ENCODE results near the gene LRP1B.

The LRP1B gene

DNA sequence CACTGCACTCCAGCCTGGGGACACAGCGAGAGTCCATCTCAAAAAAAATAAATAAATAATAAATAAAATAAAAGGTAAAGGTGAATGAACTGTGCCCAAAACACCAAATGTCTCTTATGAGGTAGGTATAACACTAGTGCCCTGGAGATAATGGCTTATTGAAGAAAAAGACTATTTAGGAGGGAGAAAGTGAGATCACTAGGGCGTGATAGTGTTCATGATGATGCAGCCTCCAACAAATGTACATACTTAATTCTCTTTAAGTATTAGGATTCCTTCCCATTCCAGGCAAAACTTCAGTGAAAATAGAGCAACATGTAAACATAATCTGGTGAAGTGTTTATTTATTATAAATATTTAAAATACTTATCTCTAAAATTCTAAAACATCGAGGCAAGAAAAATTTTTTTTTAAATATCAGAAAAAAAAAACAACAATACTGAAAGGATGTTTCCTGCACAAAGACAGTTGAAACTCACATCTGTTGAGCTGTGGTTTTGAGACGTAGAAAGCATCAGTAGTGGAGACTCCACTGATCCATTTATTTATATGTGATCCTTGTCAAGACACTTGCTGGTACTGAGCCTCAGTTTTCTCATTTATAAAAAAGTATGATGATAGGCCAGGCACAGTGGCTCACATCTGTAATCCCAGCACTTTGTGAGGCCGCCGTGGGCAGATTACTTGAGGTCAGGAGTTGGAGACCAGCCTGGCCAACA is 183.3 kb downstream of the LRP1B start:
- no peak for DNase-seq (ENCODE audit: low read depth)

GRCh38 chr2:141946016-141946415 is 184.8 kb downstream of the LRP1B start:
- no peak for DNase-seq (ENCODE audit: low read depth)

DNA sequence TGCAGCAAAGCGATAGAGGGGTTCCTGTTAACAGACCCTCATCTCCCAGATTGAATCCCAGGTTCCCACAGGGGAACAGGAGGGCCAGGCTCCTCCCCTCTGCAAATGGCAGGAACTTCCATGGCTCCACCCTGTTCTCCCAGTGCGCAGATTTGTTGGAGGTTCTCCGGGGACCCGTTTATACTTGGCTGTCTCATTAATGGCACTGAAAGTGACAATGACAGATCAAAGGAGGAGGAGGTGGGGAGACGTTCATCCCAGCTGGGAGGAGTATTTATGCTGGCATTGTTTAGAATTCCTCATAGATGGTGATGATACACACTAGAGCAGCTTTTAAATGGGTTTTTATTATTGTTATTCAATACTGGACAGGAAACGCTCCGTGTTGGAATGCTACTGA is 186.9 kb downstream of the LRP1B start:
- DNase-seq (ENCODE audit: low read depth) = no peak

- no peak for DNase-seq (ENCODE audit: low read depth)
Measured at GRCh38 chr2:141942006-141942789, 188.6 kb downstream of the LRP1B start.

DNA sequence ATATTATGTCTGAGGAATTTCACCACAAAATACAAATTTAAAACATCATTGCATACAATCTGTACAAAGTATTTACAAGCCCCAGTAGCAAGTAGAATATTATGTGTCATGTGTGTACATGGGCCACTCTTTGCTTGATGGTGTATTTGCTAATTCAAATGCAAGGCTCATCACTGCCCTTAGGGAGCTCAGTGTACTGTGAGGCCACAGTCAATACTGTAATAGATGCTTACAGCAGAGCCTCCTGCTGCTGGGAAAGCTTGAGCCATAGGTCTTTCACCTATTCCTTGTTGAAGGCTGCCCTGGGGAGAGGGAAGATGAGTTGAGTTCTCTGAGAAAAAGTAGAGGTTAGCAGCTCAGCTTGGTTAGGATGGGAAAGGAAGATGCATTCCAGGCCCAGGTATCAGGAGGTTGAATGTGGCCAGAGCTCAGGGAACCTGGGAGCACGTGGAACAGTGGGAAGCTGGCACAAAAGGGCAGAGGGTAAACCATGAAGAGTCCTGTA is 189.6 kb downstream of the LRP1B start:
- no peak for DNase-seq (ENCODE audit: low read depth)

DNA sequence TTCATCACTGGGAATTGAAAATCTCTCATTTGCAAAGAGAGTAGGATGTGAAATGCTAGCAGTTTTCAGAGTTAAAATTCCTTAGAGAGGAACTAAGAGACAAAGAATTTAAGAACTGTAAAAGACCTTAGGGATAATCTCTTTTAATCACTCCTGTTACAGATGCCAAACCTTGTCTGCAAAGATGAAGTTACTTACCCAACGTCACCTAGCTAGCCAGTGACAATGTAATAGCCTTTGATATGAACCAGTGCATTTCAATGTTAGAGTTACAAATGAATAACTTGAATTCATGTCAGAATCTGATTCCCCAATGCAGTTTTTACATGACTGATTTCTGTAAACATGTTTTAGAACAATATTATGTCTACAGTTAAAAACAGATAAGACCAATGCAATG is 190.1 kb downstream of the LRP1B start:
- no peak for DNase-seq (ENCODE audit: low read depth)

- DNase-seq (ENCODE audit: low read depth) = no peak
Measured at GRCh38 chr2:141933226-141933625, 197.6 kb downstream of the LRP1B start.

- DNase-seq (ENCODE audit: low read depth) = no peak
Measured at GRCh38 chr2:141932261-141932660, 198.6 kb downstream of the LRP1B start.

- DNase-seq (ENCODE audit: low read depth) = no peak
Measured at GRCh38 chr2:141931797-141932196, 199.0 kb downstream of the LRP1B start.

DNA sequence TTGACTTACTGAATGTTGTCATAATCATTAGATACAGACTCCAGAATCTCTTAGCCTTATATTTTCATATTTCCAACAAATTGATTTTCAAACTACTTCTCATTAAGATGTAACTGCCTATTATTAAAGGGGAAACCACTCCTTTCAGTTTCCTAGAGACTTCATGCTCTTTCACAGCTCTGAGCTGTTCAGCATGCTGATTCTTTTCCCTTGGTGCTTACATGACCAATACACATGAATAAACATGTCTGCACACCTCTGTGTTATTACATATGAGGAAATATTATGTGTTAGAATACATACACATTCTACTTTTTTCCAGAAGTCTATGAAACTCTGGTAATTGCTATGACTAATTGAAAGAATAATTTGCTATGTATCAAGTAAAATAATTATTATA is 200.0 kb downstream of the LRP1B start:
- no peak for DNase-seq (ENCODE audit: low read depth)

DNA sequence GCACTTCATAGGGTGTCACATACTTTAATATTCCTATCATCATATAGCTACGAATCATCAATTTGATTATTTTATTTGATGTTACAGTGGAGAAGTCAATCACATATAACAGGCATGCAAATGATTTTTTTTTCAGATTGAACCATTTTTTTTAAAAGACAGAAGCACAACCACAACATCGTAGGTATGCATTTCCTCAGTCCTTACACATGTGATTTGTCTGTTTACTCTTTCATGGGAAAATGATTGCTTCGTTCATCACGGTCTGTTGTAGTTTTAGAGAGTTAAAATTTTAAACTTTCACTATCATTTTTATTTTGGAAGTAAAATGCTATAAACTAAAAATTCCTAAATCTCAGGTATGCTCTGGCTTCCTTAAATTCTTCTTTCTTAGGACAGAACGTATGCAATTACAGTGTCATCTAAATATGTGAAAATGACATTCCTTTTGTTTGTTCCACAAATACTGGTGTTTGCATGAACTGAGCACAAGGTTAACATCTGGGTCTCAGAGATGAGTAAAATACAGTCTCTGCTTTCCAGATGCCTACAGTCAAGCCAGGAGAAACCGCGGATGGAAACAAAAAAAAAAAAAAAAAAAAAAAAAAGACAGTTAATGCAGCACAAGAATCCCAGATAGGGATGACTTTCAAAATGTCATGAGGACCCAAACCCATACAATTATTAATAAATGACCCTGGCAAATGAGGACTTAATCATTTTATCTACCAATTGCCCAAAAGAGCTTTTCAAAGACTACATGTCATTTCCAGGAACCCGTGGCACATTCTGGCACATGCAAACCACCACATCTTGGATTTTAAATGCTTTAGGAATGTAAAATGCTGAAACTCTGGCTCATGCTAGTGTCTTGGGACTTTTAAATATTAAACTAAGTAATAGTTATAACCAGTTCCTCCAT is 201.2 kb downstream of the LRP1B start:
- no peak for DNase-seq (ENCODE audit: low read depth)

DNA sequence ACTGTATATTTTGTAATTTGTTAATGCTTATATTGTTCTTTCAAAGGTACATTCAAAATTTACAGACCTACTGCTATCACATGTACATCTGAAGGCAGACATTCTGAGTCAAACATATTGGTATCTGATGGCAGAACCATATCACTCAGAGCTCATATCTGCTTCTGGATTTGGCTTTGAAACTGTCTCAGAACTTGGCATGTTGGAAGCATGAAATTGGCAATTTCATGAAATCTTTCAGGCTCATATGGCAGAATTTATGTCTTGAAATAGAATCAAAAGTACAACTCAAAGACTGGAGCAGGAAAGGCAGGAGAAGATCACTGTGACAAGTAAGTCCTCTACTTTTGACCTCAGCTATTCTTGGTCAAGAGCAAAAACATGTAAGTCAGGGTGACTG is 202.3 kb downstream of the LRP1B start:
- DNase-seq (ENCODE audit: low read depth) = no peak

GRCh38 chr2:141927536-141927935 is 203.3 kb downstream of the LRP1B start:
- no peak for DNase-seq (ENCODE audit: low read depth)

GRCh38 chr2:141925511-141925910 is 205.3 kb downstream of the LRP1B start:
- DNase-seq (ENCODE audit: low read depth) = no peak

- no peak for DNase-seq (ENCODE audit: low read depth)
Measured at GRCh38 chr2:141923657-141924056, 207.2 kb downstream of the LRP1B start.

DNA sequence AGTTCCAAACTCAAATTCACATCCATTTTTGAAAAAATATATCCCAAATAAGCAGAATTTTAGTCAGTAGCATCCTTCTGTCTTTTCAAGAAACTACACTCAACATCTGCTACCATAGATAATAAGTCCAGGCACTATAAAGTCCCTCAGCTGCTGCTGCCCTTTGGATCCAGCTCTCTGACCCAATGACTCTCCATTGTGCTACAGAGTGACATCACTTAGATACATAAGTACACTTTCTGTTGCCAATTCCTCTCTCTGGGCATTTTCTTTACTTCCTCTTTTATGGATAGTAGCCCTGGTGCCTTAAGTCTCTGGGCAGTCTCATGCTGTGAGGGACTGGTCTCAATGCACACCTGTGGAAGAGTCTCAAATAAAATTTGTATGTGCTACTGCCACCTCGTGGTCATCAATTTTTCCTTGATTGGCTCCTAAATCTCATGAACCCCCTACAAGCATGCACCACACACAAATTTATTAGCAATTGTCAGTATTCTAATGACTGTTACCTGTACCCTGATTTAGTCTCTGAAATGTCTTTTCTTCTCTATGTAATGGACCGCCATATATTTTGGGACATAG is 219.2 kb downstream of the LRP1B start:
- DNase-seq (ENCODE audit: low read depth) = no peak

DNA sequence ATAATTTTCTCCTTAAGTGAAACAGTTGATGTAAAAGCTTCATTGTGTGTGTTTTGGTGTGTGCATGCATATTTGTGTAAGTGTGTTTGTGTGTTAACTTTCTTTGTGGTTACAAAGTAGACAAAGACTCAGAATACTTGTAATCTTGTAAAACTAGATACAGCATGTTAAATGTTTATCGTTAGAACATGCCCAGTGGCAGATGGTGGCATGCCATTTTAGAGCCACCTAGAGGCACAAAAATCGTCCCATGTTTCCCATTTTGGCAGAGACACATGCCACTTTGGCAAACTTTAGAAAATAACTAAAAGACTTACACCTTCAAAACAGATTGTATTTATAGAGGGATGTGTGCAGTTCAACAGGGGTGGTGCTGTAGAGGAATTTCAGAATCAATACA is 224.1 kb downstream of the LRP1B start:
- DNase-seq (ENCODE audit: low read depth) = no peak

DNA sequence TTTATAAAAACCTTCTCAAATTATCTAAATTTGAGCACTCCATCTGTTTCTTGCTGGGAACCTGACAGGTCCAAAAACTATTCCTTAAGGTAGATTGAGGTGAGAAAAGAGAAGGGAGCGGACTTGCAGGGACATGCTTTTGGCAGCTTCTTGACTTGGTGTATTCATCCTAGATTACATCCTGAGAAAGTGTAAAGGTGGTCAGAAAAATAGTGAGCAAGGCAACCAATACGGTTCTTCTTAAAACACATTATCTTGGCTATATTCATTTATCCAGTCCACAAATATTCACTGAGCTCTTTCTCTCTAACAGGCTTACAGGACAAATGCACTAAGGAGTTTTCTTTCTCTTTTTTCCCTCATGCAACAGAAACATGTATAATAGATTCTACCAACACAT is 230.0 kb downstream of the LRP1B start:
- no peak for DNase-seq (ENCODE audit: low read depth)

GRCh38 chr2:141899740-141900139 is 231.1 kb downstream of the LRP1B start:
- DNase-seq (ENCODE audit: low read depth) = no peak

DNA sequence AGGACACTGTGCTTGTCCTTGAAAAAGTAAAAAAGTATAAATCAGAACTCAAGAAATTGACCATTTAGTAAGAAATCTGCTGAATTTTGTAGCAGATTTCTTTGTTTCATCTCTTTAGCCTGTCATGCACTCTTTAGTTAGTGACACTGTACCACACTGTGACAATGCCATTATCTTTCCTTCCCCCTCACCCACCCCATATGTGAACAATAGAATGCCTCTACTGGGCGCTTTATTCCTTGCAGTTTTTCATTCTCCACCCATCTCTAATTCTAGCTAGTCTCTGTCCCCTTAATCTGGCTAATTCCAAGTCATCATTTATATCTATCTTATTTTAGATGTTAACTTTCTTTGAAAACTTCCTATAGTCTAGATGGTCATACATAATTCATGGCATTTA is 241.0 kb downstream of the LRP1B start:
- no peak for DNase-seq (ENCODE audit: low read depth)

GRCh38 chr2:141888987-141889555 is 241.7 kb downstream of the LRP1B start:
- no peak for DNase-seq (ENCODE audit: low read depth)

DNA sequence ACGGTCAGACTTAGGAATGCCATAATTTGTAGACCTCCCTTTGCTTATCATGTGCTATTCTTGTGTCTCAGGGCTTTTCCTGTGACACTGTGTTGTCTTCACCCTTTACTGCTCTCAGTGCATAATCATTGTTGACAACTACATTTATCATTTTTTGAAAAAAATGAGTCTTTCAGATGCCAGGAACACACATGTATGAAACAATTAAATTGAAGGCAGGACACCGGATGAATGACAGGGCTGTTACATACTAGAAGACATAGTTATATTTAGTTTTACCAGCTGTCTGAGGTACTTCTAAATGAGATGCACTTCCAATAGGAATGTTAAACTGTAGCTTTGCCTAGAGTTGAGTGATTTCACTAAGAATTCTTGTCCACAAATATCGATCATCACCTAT is 243.5 kb downstream of the LRP1B start:
- DNase-seq (ENCODE audit: low read depth) = no peak

Data from fibroblast of the conjunctiva (primary cell).